ENCODE results near the gene GGTLC2. TPM values are rescaled to one million over a fixed set of nuclear protein-coding genes. Genes with fewer than 3 reads are reported as not detected.
A peak's percentile ranks its signal among the peaks of the same experiment; 100 is the strongest.

The GGTLC2 gene
- total and polyA plus RNA-seq, 3 donors from 2014 or later, result 2.8 to 21.5 (median 4.5) TPM

GRCh38 chr22:22663861-22664800 is 19.7 kb downstream of the GGTLC2 start:
- TF ChIP-seq CTCF (IDR thresholded peaks at IDR 0.05) (no peak), POLR2A (IDR thresholded peaks at IDR 0.05) (no peak)
- WGBS, 2 donors, result 87 to 89% methylated on average over 14 of the region's 14 CpGs

GRCh38 chr22:22666307-22667091 is 22.1 kb downstream of the GGTLC2 start:
- H3K4me3 ChIP-seq, result no peak overlapping the region
- no peak for TF ChIP-seq POLR2A (IDR thresholded peaks at IDR 0.05)
- TF ChIP-seq CTCF (IDR thresholded peaks at IDR 0.05), result peak in 2 of 3 experiments; percentile 38 to 39
- no peaks in the 10 kb centered on the region for H3K36me3 ChIP-seq (ENCODE audit: low read depth, missing control alignments)
- peak; percentile 44 for DNase-seq
- H3K27ac ChIP-seq, result no peak overlapping the region
- H3K4me1 ChIP-seq, result no peaks in the 10 kb centered on the region
- H3K27me3 ChIP-seq, result no peaks in the 10 kb centered on the region
- no peaks in the 10 kb centered on the region for H3K9me3 ChIP-seq
- intact Hi-C loops (cut with DNase I; ENCODE audit: low total_unique reads), result no loop called here
- WGBS, 2 donors, result 74 to 87% methylated on average over 4 to 7 of the region's 7 CpGs

More at GRCh38 chr22:22663861-22664800, 19.7 kb downstream of the GGTLC2 start:
- Histone ChIP-seq H3K36me3 (ENCODE audit: low read depth, missing control alignments) (no peaks in the 10 kb centered on the region), H3K27ac (no peak overlapping the region), H3K4me1 (no peaks in the 10 kb centered on the region), H3K9me3 (no peaks in the 10 kb centered on the region), H3K27me3 (no peaks in the 10 kb centered on the region), H3K4me3 (no peak overlapping the region)
- intact Hi-C loops (cut with DNase I; ENCODE audit: low total_unique reads), result no loop called here
- no peak for DNase-seq

GRCh38 chr22:22667966-22668880 is 23.8 kb downstream of the GGTLC2 start:
- TF ChIP-seq POLR2A (IDR thresholded peaks at IDR 0.05), result no peak
- no peak for TF ChIP-seq CTCF (IDR thresholded peaks at IDR 0.05)
- no peak for DNase-seq
- Histone ChIP-seq H3K27me3 (no peaks in the 10 kb centered on the region), H3K9me3 (no peaks in the 10 kb centered on the region), H3K4me3 (no peak overlapping the region), H3K36me3 (ENCODE audit: low read depth, missing control alignments) (no peaks in the 10 kb centered on the region), H3K27ac (no peak overlapping the region), H3K4me1 (no peaks in the 10 kb centered on the region)
- WGBS, 2 donors, result 70 to 88% methylated on average over 5 to 11 of the region's 11 CpGs
- intact Hi-C loops (cut with DNase I; ENCODE audit: low total_unique reads), result no loop called here

- H3K36me3 ChIP-seq (ENCODE audit: low read depth, missing control alignments), result no peaks in the 10 kb centered on the region
- no peak for TF ChIP-seq POLR2A (IDR thresholded peaks at IDR 0.05)
- no peak for TF ChIP-seq CTCF (IDR thresholded peaks at IDR 0.05)
- 92 to 95% methylated on average over 2 of the region's 2 CpGs for WGBS, 2 donors
- H3K4me1 ChIP-seq, result no peaks in the 10 kb centered on the region
- no peaks in the 10 kb centered on the region for H3K9me3 ChIP-seq
- no peak overlapping the region for H3K27ac ChIP-seq
- no peaks in the 10 kb centered on the region for H3K27me3 ChIP-seq
- H3K4me3 ChIP-seq, result no peak overlapping the region
- intact Hi-C loops (cut with DNase I; ENCODE audit: low total_unique reads), result no loop called here
- no peak for DNase-seq
These were observed 24.7 kb downstream of the GGTLC2 start for GRCh38 chr22:22669093-22669492.
